GM19328 (cell line): ENCODE data around the gene GABRB2.
"Not testable (repeated sequence)": the region's sequence is repeated elsewhere in the genome, so short reads cannot be mapped to it uniquely, and the experiment has no call there.

Experiments used
- ATAC-seq: cut with Tn5 transposase; IDR thresholded peaks from one replicate; pipeline ENCODE4 v1.9.1; 2021; ENCODE audit warnings: mild to moderate bottlenecking, moderate library complexity; ENCODE audit not compliant: unreplicated experiment

Gene GABRB2

DNA sequence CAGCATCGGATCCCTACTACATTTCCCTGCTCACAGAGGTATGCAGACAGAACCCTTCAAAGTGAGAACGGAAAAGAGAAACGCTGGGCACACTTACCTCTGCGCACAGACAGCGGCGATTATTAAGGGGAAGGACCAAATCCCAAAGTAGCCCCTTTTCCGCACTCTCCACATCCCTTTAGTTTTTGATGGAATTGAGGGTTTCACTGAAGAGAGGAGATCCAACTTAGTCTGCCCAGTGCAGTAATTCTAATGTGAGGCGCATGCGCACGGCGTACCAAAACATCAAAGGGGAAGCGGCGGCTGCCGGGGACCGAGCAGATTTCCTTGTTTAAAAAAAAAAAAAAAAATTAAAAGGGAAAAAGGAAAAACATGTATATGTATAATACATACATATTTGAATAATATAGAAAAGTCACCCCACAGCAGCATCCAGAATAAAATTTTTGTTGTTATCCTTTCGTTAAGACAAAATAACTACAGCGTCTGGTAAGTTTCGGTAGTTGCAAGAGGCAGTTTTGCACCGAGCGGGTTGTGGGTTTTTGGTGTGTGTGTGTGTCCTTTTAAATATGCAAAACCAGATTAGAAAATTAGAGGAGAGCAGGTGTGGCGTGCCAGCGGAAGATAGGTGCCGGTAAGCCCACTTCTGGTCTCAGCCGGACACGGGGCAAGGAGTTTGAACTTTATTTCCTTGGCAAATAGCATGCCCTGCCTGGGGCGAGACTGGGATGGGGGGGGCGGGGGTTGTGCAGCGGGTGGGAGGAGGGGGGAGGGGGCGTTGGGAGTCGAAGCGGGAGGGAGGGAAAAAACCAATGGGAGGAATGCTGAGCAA, at the start of gene GABRB2:
TSS of gene GABRB2 (minus strand) at position 256 of the 832 bp plus-strand sequence. CDS start at position 174, 82 bp downstream.
- peak; percentile 69 for ATAC-seq

DNA sequence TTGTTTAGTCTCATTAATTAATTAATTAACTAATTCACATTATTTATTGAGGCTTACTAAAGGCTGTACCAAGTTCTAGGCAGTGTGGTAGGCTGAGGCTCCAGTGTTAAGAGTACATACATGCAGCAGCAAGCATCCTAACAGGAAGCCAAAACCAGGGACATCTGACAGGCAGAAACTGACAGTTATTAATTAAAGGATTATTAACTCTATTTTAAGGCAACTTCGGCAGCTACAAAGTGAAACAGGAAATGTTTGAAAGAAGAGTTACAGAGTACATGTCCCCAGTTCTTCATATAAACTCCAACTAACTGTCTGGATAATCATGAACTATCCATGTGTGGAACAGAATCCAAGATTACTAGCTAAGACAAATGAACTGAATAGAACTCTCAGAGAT, 39.3 kb upstream of the GABRB2 start:
- ATAC-seq = no peak

- ATAC-seq = no peak
Measured at GRCh38 chr5:161580621-161581020, 34.1 kb upstream of the GABRB2 start.

DNA sequence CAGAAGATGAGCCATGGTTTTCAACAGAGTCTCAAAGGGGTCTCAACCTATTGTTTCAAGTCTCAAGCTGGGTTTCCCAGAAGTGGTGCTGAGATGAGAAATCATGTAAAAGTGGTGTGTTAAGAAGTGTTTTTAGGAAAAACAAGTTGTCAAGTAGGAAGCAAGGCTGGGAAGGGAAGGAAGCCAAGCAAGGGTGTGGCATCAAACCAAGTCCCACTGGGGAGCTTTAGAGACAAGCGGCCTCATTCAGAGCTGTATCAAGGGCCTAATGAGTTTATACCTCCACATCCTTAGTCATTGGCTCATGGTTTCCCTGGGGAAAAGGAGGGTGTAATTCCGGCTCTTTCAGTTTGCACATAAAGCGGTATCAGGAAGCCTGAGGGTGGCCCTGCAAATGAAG, 26.4 kb upstream of the GABRB2 start:
- no peak for ATAC-seq

GRCh38 chr5:161566081-161566480, 19.6 kb upstream of the GABRB2 start:
- ATAC-seq = no peak

GRCh38 chr5:161562446-161562845, 15.9 kb upstream of the GABRB2 start:
- ATAC-seq = no peak

- ATAC-seq = no peak
Measured at GRCh38 chr5:161549106-161549505, 2.6 kb upstream of the GABRB2 start.

DNA sequence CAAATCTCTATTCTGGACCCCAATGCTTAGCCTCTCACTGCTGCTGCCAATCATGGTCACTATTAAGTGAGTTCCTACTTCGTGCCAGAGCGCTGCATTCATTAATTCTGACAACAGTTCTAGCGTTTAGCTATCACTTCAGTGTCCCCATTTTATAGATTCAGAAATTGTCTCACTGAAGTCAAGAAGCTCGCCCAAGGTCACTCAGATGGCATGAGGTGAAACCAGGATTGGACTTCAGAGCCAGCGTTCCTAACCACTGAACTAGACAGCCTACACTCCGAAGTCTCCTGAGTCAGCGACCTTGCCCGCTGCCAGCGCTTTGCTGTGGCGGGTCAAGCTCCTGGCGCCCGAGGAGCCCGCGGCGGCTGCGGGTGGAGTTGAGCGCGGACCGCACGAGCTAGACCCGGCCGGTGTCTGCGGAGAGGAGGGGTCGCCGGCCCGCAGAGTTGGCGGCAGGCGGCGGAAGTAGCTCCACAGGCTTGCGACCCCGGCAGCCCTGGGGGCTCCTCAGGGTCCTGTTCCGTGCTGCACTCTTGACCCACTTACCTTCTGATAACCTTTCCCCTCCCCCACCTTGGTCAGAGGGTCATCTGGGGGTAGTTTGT, 2.1 kb upstream of the GABRB2 start:
- ATAC-seq = no peak

DNA sequence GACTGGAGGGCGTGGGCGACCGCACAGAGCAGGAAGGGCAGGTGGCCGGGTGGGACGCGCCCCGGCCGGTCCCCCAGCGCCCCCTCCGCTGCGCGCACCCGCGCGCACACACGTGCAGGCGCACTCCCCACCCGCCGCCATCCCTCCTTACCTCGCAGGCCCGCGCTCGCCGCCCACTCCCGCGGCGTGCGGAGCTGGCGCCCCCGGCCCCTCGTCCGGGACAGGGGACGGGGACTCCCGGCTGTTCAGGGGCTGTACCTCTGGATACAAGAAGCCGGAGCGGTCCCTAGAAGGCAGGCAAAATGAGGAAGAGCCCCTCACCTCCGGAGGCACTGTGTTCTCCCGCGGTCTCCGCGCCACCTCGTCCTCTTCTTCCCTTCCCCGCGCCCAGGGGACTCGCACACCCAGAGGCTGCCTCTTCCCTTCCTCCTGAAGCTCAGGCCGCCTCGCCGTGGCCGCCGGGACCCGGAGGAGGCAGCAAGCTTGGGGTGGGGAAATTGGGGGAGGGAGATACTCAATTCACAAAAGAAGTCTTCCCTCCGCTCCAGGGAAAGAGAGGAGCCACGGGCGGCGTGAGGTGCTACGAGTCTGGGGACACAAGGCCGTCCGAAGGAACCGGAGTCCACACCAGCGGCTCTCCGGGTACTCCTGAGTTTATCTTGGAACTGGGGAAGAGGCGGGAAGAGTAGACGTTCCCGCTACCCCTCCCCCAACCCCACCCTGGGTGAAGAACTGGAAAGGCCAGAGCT, 1.4 kb upstream of the GABRB2 start:
- no peak for ATAC-seq

DNA sequence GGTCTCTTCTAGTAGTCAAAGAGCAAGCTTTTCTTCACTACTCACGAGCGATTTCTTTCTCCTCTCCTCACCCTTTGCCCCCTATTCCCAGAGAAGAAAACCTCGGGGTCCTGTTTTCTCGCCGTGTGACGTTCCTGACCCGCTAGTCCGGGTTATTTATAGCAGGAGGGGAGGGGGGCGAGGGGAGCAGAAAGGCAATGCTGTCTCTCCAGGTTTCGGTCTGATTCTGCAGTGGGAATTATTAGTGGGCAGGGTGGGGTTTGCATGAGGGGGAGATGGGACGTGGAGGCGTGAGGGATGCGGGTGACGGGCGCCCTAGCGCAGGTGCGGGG, 847 bp upstream of the GABRB2 start:
- ATAC-seq = no peak

GRCh38 chr5:161546095-161546469, 443 bp downstream of the GABRB2 start:
- ATAC-seq = no peak

GRCh38 chr5:161545344-161546094, 1.0 kb downstream of the GABRB2 start:
- ATAC-seq = no peak

DNA sequence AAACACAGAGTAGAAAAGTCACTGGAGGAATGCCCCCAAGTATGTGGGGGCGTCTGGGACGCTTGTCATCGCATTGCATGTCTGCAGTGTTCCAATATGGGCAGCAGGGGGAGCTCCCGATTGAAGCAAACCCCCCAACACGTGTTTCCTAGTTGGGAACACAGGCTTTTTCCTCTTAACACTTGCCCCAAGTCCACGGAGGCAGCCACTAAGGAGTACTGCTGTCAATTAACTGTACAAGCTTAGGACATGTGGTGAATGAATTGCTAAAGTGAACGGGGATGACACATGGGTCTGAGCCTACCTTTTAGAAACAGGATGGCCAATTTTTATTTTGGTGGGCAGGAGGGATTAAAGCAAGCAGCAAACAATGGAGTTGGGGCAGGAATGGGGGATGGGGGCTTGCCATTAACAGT, 2.2 kb downstream of the GABRB2 start:
- ATAC-seq = peak; percentile 46

GRCh38 chr5:161539016-161539415, 7.5 kb downstream of the GABRB2 start:
- no peak for ATAC-seq

DNA sequence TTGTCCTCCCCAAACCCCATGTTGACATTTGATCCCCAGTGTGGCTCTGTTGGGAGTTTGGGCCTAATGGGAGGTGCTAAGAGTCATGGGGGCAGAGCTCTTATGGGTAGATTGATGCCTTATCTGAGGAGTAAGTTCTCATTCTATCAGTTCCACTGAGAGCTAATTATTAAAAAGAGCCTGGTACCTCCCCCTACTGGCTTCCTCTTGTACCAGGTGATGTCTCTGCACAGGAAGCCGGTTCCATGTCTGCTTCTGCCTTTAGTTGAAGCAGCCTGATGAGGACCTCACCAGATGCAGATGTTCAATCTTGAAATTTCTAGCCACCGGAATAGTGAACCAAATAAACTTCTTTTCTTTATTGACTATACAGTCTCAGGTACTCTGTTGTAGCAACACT, 10.8 kb downstream of the GABRB2 start:
- no peak for ATAC-seq

DNA sequence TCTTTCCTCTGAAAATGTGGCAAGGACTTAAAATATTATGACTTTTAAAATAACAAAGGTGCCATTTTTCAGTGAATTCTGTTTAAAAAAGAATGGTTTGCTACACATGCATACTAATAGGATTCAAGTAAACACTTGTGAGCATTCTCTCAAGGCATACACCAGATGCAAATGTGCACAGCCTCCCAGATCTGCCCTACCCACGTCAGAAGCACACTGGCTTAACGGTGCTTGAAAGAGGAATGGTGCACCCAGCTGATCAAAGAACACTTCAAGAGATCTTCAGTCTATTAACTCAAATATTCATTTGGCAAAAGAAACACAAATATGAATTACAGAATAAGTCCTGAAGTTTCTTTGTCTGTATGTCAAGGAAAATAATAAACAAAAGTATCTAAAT, 15.8 kb downstream of the GABRB2 start:
- ATAC-seq = no peak

- ATAC-seq = no peak
Measured at GRCh38 chr5:161513942-161514341, 32.6 kb downstream of the GABRB2 start.

- ATAC-seq = no peak
Measured at GRCh38 chr5:161507591-161507990, 38.9 kb downstream of the GABRB2 start.

DNA sequence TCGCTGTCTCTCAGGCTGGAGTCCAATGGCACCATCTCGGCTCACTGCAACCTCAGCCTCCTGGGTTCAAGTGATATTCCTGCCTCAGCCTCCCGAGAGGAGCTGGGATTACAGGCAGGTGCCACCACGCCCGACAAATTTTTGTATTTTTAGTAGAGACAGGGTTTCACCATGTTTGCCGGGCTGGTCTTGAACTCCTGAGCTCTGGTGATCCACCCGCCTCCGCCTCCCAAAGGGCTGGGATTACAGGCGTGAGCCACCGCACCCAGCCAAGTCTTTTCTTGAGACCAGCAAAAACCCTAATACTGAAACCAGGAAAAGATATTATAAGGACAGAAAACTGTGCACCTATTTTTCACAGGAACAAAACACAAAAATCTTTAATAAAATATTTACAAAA, 41.4 kb downstream of the GABRB2 start:
- not testable (repeated sequence) for ATAC-seq

DNA sequence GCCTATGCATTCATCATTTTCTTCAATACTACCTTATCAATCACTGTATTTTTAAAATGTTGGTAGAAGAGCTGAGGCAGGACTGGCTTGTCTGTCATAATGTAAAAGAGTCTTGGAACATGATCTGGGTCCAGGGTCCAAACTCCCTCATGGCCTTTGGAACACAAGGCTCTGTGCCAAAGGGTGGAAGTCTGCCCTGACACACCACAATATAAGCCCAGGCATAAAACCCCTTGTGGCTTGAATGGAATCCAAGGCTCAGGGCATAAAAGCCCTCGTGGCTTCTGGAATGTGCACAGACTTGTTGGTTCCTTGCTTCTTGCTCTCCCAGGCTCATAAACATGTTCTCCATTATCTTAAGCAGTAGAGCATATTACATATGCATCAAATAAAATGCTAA, 48.0 kb downstream of the GABRB2 start:
- ATAC-seq = no peak

GRCh38 chr5:161483721-161484120, 62.8 kb downstream of the GABRB2 start:
- no peak for ATAC-seq
